Melanocyte of skin (primary cell): ENCODE data around the gene POLR3H. TPM values are rescaled to one million over a fixed set of nuclear protein-coding genes. Genes with fewer than 3 reads are reported as not detected.

Source experiments
- total RNA-seq, 2 donors: library from RNA; depleted of rRNA; stranded (reverse); fragments of >200 nt; gene quantifications; 2 replicates each; pipeline ENCODE4 v1.2.3, GENCODE V29; 2012

Gene POLR3H
- total RNA-seq: 10 to 100 TPM; 18.2 to 33.0 TPM

GRCh38 chr22:41543854-41544670 lies at the start of gene POLR3H:
TSS of gene POLR3H (minus strand) at chr22:41544470. CDS start at chr22:41544101, 369 bp downstream.

GRCh38 chr22:41589391-41590241 lies 45.3 kb upstream of the POLR3H start, which contains the start of gene PMM1:
TSS of gene PMM1 (minus strand) at chr22:41589840. CDS start at chr22:41589805, 35 bp downstream.

Other genes with a start within 250 kb of the POLR3H start
- gene ZC3H7B, start 242.9 kb downstream of the POLR3H start, total RNA-seq: 10 to 100 TPM; 37.2 to 41.3 TPM
- gene TEF, start 162.5 kb downstream of the POLR3H start, total RNA-seq: 1 to 10 TPM; 3.0 to 3.8 TPM
- 10 to 100 TPM; 15.5 to 17.0 TPM for gene TOB2, start 97.7 kb downstream of the POLR3H start, total RNA-seq
- 10 to 100 TPM; 23.1 to 51.0 TPM for gene PHF5A, start 75.8 kb downstream of the POLR3H start, total RNA-seq
- gene ACO2, start 75.4 kb downstream of the POLR3H start, total RNA-seq: 10 to 100 TPM; 72.3 to 86.4 TPM
- gene CSDC2, start 16.5 kb upstream of the POLR3H start, total RNA-seq: not detected
- gene PMM1, start 45.4 kb upstream of the POLR3H start, total RNA-seq: 10 to 100 TPM; 13.4 to 14.3 TPM
- gene DESI1, start 76.6 kb upstream of the POLR3H start, total RNA-seq: 10 to 100 TPM; 15.8 to 22.3 TPM
- gene XRCC6, start 76.8 kb upstream of the POLR3H start, total RNA-seq: 100 to 1,000 TPM; 229 to 327 TPM
- 100 to 1,000 TPM in 1 of 2 donors, 10 to 100 TPM in 1; 76.7 to 111 TPM for gene SNU13, start 144.4 kb upstream of the POLR3H start, total RNA-seq
- gene MEI1, start 155.0 kb upstream of the POLR3H start, total RNA-seq: under 1 TPM in 1 of 2 donors, not detected in 1; 0.67 TPM